ENCODE data around the gene TMEM53.

- no peak for TF ChIP-seq POLR2A (IDR thresholded peaks at IDR 0.05)
- TF ChIP-seq CTCF (IDR thresholded peaks at IDR 0.05), result no peak
These were observed 25.6 kb downstream of the TMEM53 start for GRCh38 chr1:44648529-44649250.

Measured in heart left ventricle (tissue), 13 donors.